ENCODE data around the gene HRAS. TPM values are rescaled to one million over a fixed set of nuclear protein-coding genes. Genes with fewer than 3 reads are reported as not detected.

The HRAS gene
- total and polyA plus RNA-seq, 8 donors = 14.2 to 181 (median 70.8) TPM

GRCh38 chr11:491358-491757 lies 44.0 kb downstream of the HRAS start:
- no peak overlapping the region for H3K4me3 ChIP-seq
- no peaks in the 10 kb centered on the region for H3K27me3 ChIP-seq
- H3K36me3 ChIP-seq = peaks cover 29 to 91% (median 77%) of the 10 kb centered on the region in 4 donors
- intact Hi-C loops (cut with DNase I; ENCODE audit: low total_unique reads) = no loop called here
- WGBS, 5 donors = 84 to 90% (median 88%) methylated on average over 6 to 7 of the region's 7 CpGs
- TF ChIP-seq POLR2A (IDR thresholded peaks at IDR 0.05) = no peak
- TF ChIP-seq EP300 (IDR thresholded peaks at IDR 0.05) = no peak
- TF ChIP-seq CTCF (IDR thresholded peaks at IDR 0.05) = no peak
- TF ChIP-seq POLR2AphosphoS5 (IDR thresholded peaks at IDR 0.05) = no peak
- H3K27ac ChIP-seq = no peak overlapping the region
- no peak for DNase-seq
- H3K9me3 ChIP-seq = no peaks in the 10 kb centered on the region
- H3K4me1 ChIP-seq = no peaks in the 10 kb centered on the region

GRCh38 chr11:490930-491260 lies 44.5 kb downstream of the HRAS start:
- Histone ChIP-seq H3K36me3 (peaks cover 24 to 86% (median 73%) of the 10 kb centered on the region in 4 donors), H3K27me3 (no peaks in the 10 kb centered on the region), H3K4me3 (no peak overlapping the region), H3K9me3 (no peaks in the 10 kb centered on the region), H3K4me1 (no peaks in the 10 kb centered on the region), H3K27ac (no peak overlapping the region)
- WGBS, 5 donors = 89 to 96% (median 93%) methylated on average over 11 to 15 of the region's 15 CpGs
- intact Hi-C loops (cut with DNase I; ENCODE audit: low total_unique reads) = no loop called here
- no peak for DNase-seq
- no peak for TF ChIP-seq POLR2A (IDR thresholded peaks at IDR 0.05)
- no peak for TF ChIP-seq EP300 (IDR thresholded peaks at IDR 0.05)
- no peak for TF ChIP-seq CTCF (IDR thresholded peaks at IDR 0.05)
- no peak for TF ChIP-seq POLR2AphosphoS5 (IDR thresholded peaks at IDR 0.05)

GRCh38 chr11:490186-490929 lies 45.0 kb downstream of the HRAS start:
- Histone ChIP-seq H3K27me3 (no peaks in the 10 kb centered on the region), H3K9me3 (no peaks in the 10 kb centered on the region), H3K27ac (no peak overlapping the region), H3K36me3 (peaks cover 19 to 81% (median 67%) of the 10 kb centered on the region in 4 donors), H3K4me3 (no peak overlapping the region), H3K4me1 (no peaks in the 10 kb centered on the region)
- no peak for DNase-seq
- WGBS, 5 donors = 91 to 97% (median 95%) methylated on average over 32 to 38 of the region's 38 CpGs
- intact Hi-C loops (cut with DNase I; ENCODE audit: low total_unique reads) = no loop called here
- TF ChIP-seq POLR2A (IDR thresholded peaks at IDR 0.05) = no peak

GRCh38 chr11:489610-490185 lies 45.7 kb downstream of the HRAS start:
- H3K9me3 ChIP-seq = no peaks in the 10 kb centered on the region
- H3K27ac ChIP-seq = no peak overlapping the region
- H3K36me3 ChIP-seq = peaks cover 13 to 74% (median 61%) of the 10 kb centered on the region in 4 donors
- H3K4me1 ChIP-seq = no peaks in the 10 kb centered on the region
- no peak overlapping the region for H3K4me3 ChIP-seq
- DNase-seq = no peak
- intact Hi-C loops (cut with DNase I; ENCODE audit: low total_unique reads) = no loop called here
- TF ChIP-seq EP300 (IDR thresholded peaks at IDR 0.05) (no peak), CTCF (IDR thresholded peaks at IDR 0.05) (no peak), POLR2A (IDR thresholded peaks at IDR 0.05) (no peak), POLR2AphosphoS5 (IDR thresholded peaks at IDR 0.05) (no peak)
- no peaks in the 10 kb centered on the region for H3K27me3 ChIP-seq
- 94 to 96% (median 94%) methylated on average over 10 to 37 of the region's 37 CpGs for WGBS, 5 donors

- 88 to 92% (median 90%) methylated on average over 18 to 19 of the region's 19 CpGs for WGBS, 5 donors
- Histone ChIP-seq H3K36me3 (peaks cover 6 to 67% (median 54%) of the 10 kb centered on the region in 4 donors), H3K27me3 (no peaks in the 10 kb centered on the region), H3K4me1 (no peaks in the 10 kb centered on the region), H3K9me3 (no peaks in the 10 kb centered on the region), H3K4me3 (no peak overlapping the region), H3K27ac (no peak overlapping the region)
- TF ChIP-seq POLR2AphosphoS5 (IDR thresholded peaks at IDR 0.05) (no peak), CTCF (IDR thresholded peaks at IDR 0.05) (no peak), POLR2A (IDR thresholded peaks at IDR 0.05) (no peak), EP300 (IDR thresholded peaks at IDR 0.05) (no peak)
- DNase-seq = no peak
- intact Hi-C loops (cut with DNase I; ENCODE audit: low total_unique reads) = no loop called here
These were observed 46.4 kb downstream of the HRAS start for GRCh38 chr11:488992-489391.

Data from stomach (tissue), 9 donors.